ENCODE data around the gene ATXN7L3. TPM values are rescaled to one million over a fixed set of nuclear protein-coding genes. Genes with fewer than 3 reads are reported as not detected.

The ATXN7L3 gene
- total and polyA plus RNA-seq, 9 of the 15 experiments (the other 6 are each of a cell fraction or from before 2014, with no cell fraction given), result 0.62 to 66.1 (median 33.2) TPM

- intact Hi-C loops (cut with micrococcal nuclease), result no loop called here
- no peaks in the 10 kb centered on the region for H3K27me3 ChIP-seq (ENCODE audit: control insufficient read depth in 2 of 2, insufficient read depth in 2 of 2, low read length in 2 of 2)
- no peak overlapping the region for H3K4me3 ChIP-seq
- POLR2A ChIA-PET, result interaction anchor here (1.1 kb wide), 1 partner anchor 18 kb away, joined by 3 read pairs; no protein-coding TSS in a partner anchor
- H3K9me1 ChIP-seq (ENCODE audit: control insufficient read depth, insufficient read depth, low read length), result no peaks in the 10 kb centered on the region
- CTCF ChIA-PET (ENCODE audit: low intra/inter-chr PET ratio), result no interaction called here
- FAIRE-seq (no peak), ATAC-seq (no peak), DNase-seq (ENCODE audit: extremely low read depth in 1 of 4, low spot score in 3 of 4) (no peak)
- peaks cover 13 to 26% of the 10 kb centered on the region in 2 experiments; a peak in 4 of 5 replicates for H3K4me1 ChIP-seq (replicated peaks in 1 of 2; ENCODE audit: control insufficient read depth in 2 of 2, insufficient read depth in 2 of 2, low read length in 2 of 2)
- H3K79me2 ChIP-seq (ENCODE audit: control insufficient read depth, insufficient read depth, low read length), result no peaks in the 10 kb centered on the region
- in situ Hi-C loops (cut with MboI), result no loop called here
- H3K27ac ChIP-seq (ENCODE audit: extremely low read depth, low read depth, low read length), result no peak overlapping the region
- peaks cover 3% of the 10 kb centered on the region; the same call in 1 of the 3 replicates for H3K36me3 ChIP-seq (ENCODE audit: control insufficient read depth, insufficient read depth, low read length)
- no TSS peak for BruUV-seq (replicated peaks)
- H3K9me3 ChIP-seq (replicated peaks; ENCODE audit: control insufficient read depth, insufficient read depth, low read depth, low read length), result no peaks in the 10 kb centered on the region
- no peak for TF ChIP-seq THRAP3 (IDR thresholded peaks at IDR 0.05; ENCODE audit: borderline replicate concordance)
- no peak for TF ChIP-seq ZNF316 (IDR thresholded peaks at IDR 0.05)
- 41% methylated on average over 5 of the region's 5 CpGs for WGBS (ENCODE audit: insufficient coverage, low coverage, missing lambda C conversion rate)
- peak overlapping the region in 1 of 2 experiments; percentile 53; a peak in 2 of 4 replicates for H3K9ac ChIP-seq (ENCODE audit: insufficient read depth in 1 of 2, low read depth in 2 of 2, low read length in 2 of 2)
- H4K20me1 ChIP-seq (replicated peaks; ENCODE audit: control insufficient read depth, insufficient read depth, low read length), result no peaks in the 10 kb centered on the region
- no peak overlapping the region for H3K4me2 ChIP-seq (ENCODE audit: insufficient read depth, low read length)
- H2AFZ ChIP-seq (ENCODE audit: low read depth, low read length), result no peak overlapping the region
Observed at GRCh38 chr17:44170135-44170498, 29.6 kb downstream of the ATXN7L3 start.

GRCh38 chr17:44167181-44167861, 32.4 kb downstream of the ATXN7L3 start:
- FAIRE-seq, result no peak

More at GRCh38 chr17:44167181-44167861, 32.4 kb downstream of the ATXN7L3 start:
- no peak overlapping the region for H3K4me3 ChIP-seq
- no peaks in the 10 kb centered on the region for H3K27me3 ChIP-seq (ENCODE audit: control insufficient read depth in 2 of 2, insufficient read depth in 2 of 2, low read length in 2 of 2)
- CTCF ChIA-PET (ENCODE audit: low intra/inter-chr PET ratio), result interaction anchor here (0.5 kb wide), 1 partner anchor 26 kb away, joined by 4 read pairs; no protein-coding TSS in a partner anchor
- H3K9me1 ChIP-seq (ENCODE audit: control insufficient read depth, insufficient read depth, low read length), result no peaks in the 10 kb centered on the region
- intact Hi-C loops (cut with micrococcal nuclease) (loop anchor here (5.0 to 10.0 kb wide), 2 partner anchors 153 to 225 kb away; partner anchors contain the start of genes PPY and TMEM101), in situ Hi-C loops (cut with MboI) (no loop called here)
- H3K27ac ChIP-seq (ENCODE audit: extremely low read depth, low read depth, low read length), result no peak overlapping the region
- H3K36me3 ChIP-seq (ENCODE audit: control insufficient read depth, insufficient read depth, low read length), result peaks cover 4% of the 10 kb centered on the region; the same call in 1 of the 3 replicates
- H3K4me1 ChIP-seq (replicated peaks in 1 of 2; ENCODE audit: control insufficient read depth in 2 of 2, insufficient read depth in 2 of 2, low read length in 2 of 2), result peaks cover 13 to 26% of the 10 kb centered on the region in 2 experiments; a peak in 4 of 5 replicates
- TF ChIP-seq HDGF (IDR thresholded peaks at IDR 0.05), result no peak
- TF ChIP-seq POLR2G (IDR thresholded peaks at IDR 0.05; ENCODE audit: low read depth, low read length), result peak; percentile 35
- BruUV-seq (replicated peaks), result no TSS peak
- H3K79me2 ChIP-seq (ENCODE audit: control insufficient read depth, insufficient read depth, low read length), result no peaks in the 10 kb centered on the region
- POLR2A ChIA-PET, result interaction anchor here (0.6 to 3.0 kb wide), 9 partner anchors 9 to 286 kb away, joined by 3 to 14 read pairs (median 5); partner anchors contain the start of gene TMUB2
- H3K9me3 ChIP-seq (replicated peaks; ENCODE audit: control insufficient read depth, insufficient read depth, low read depth, low read length), result no peaks in the 10 kb centered on the region
- WGBS (ENCODE audit: insufficient coverage, low coverage, missing lambda C conversion rate), result 75% methylated on average over 7 of the region's 7 CpGs
- H3K4me2 ChIP-seq (ENCODE audit: insufficient read depth, low read length), result no peak overlapping the region
- H4K20me1 ChIP-seq (replicated peaks; ENCODE audit: control insufficient read depth, insufficient read depth, low read length), result no peaks in the 10 kb centered on the region
- ATAC-seq (no peak), DNase-seq (ENCODE audit: extremely low read depth in 1 of 4, low spot score in 3 of 4) (no peak)
- peak overlapping the region in 1 of 2 experiments; percentile 67; a peak in 2 of 4 replicates for H3K9ac ChIP-seq (ENCODE audit: insufficient read depth in 1 of 2, low read depth in 2 of 2, low read length in 2 of 2)
- H2AFZ ChIP-seq (ENCODE audit: low read depth, low read length), result no peak overlapping the region

All from K562 (cell line).